Neutrophil (primary cell): ENCODE data around the gene ABHD2.

Source experiments
- H3K27ac ChIP-seq: fragments of 200-600 bp; sonication (generic); 2 replicates; pipeline ENCODE4 v1.5.1; 2016; ENCODE audit warnings: mild to moderate bottlenecking, moderate library complexity
- H3K27me3 ChIP-seq: fragments of 200-600 bp; sonication (generic); 2 replicates; pipeline ENCODE4 v1.6.0; 2016; ENCODE audit warnings: mild to moderate bottlenecking
- H3K36me3 ChIP-seq: fragments of 200-600 bp; sonication (generic); 2 replicates; pipeline ENCODE4 v1.5.1; 2017
- H3K4me1 ChIP-seq, 2 experiments: fragments of 200-600 bp in 1 of 2; sonication (generic) in 1 of 2; 1 replicate in 1 of 2; 2 replicates in 1 of 2; pipeline versions ENCODE4 v1.5.1 to v1.6.1; 2013 to 2016; ENCODE audit warnings: low read depth in 1 of 2, low read length in 1 of 2, mild to moderate bottlenecking in 1 of 2, moderate library complexity in 1 of 2; ENCODE audit not compliant: control insufficient read depth in 1 of 2, insufficient read depth in 1 of 2
- H3K4me3 ChIP-seq, 2 experiments: fragments of 200-600 bp in 1 of 2; sonication (generic) in 1 of 2; 1 replicate in 1 of 2; 2 replicates in 1 of 2; pipeline ENCODE4 v1.5.1; 2013 to 2016; ENCODE audit warnings: low read depth in 1 of 2, low read length in 1 of 2, mild to moderate bottlenecking in 1 of 2, moderate library complexity in 1 of 2
- H3K9me3 ChIP-seq: fragments of 200-600 bp; sonication (generic); 2 replicates; pipeline ENCODE4 v1.5.1; 2016
- TF ChIP-seq, protein P1 (sequence below): fragments of 200-600 bp; sonication (generic); IDR thresholded peaks from 2 replicates; pipeline ENCODE4 v1.5.1; 2016; ENCODE audit warnings: antibody characterized with exemption

Gene ABHD2

DNA sequence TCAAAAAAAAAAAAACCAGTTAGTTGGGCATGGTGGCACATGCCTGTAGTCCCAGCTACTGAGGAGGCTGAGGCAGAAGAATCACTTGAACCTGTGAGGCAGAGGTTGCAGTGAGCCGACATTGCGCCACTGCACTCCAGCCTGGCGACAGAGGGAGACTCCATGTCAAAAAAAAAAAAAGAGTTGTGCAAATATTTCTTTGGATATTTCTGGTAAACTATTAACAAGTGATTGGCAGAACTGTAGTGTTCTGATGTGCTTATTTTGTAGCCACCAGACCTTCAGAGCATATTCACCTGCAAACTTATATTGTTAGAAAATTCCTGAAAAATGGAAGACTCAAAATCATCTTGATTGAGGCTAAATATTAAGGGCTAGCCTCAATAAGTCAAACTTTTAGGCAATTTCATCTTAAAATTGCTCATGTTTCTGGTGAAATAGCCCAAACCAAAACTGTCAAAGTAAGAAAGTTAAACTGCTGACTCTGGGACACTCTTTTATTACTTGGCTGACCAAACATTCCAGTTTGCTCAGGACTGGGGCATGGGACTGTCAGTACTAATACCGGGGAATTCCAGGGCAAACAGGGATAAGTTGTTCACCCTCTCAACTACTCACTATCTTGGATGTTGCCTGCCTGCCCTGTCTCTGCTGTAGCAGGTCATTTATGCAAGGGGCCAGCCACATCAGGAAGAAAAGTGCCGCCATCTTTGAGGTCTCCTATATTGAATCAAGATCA lies 37.0 kb downstream of the ABHD2 start:
- Histone ChIP-seq H3K4me1 (peaks cover 26% of the 10 kb centered on the region in 2 experiments), H3K36me3 (peaks cover 75% of the 10 kb centered on the region), H3K9me3 (no peaks in the 10 kb centered on the region), H3K27ac (peak overlapping the region; percentile 96), H3K4me3 (no peak overlapping the region), H3K27me3 (no peaks in the 10 kb centered on the region)
- TF ChIP-seq, protein P1, sequence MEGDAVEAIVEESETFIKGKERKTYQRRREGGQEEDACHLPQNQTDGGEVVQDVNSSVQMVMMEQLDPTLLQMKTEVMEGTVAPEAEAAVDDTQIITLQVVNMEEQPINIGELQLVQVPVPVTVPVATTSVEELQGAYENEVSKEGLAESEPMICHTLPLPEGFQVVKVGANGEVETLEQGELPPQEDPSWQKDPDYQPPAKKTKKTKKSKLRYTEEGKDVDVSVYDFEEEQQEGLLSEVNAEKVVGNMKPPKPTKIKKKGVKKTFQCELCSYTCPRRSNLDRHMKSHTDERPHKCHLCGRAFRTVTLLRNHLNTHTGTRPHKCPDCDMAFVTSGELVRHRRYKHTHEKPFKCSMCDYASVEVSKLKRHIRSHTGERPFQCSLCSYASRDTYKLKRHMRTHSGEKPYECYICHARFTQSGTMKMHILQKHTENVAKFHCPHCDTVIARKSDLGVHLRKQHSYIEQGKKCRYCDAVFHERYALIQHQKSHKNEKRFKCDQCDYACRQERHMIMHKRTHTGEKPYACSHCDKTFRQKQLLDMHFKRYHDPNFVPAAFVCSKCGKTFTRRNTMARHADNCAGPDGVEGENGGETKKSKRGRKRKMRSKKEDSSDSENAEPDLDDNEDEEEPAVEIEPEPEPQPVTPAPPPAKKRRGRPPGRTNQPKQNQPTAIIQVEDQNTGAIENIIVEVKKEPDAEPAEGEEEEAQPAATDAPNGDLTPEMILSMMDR: no peak

- TF ChIP-seq, protein P1: no peak
- peaks cover 33 to 34% of the 10 kb centered on the region in 2 experiments for H3K4me1 ChIP-seq
- H3K27me3 ChIP-seq: no peaks in the 10 kb centered on the region
- peak overlapping the region; percentile 96 for H3K27ac ChIP-seq
- H3K9me3 ChIP-seq: no peaks in the 10 kb centered on the region
- peaks cover 69% of the 10 kb centered on the region for H3K36me3 ChIP-seq
- H3K4me3 ChIP-seq: no peak overlapping the region
Observed at GRCh38 chr15:89126009-89126408, 37.8 kb downstream of the ABHD2 start.

GRCh38 chr15:89127054-89127702 lies 38.9 kb downstream of the ABHD2 start:
- H3K4me3 ChIP-seq: no peak overlapping the region
- H3K27ac ChIP-seq: peak overlapping the region; percentile 96
- H3K36me3 ChIP-seq: peaks cover 57% of the 10 kb centered on the region
- no peaks in the 10 kb centered on the region for H3K27me3 ChIP-seq
- no peaks in the 10 kb centered on the region for H3K9me3 ChIP-seq
- TF ChIP-seq, protein P1: no peak
- peaks cover 45% of the 10 kb centered on the region in 2 experiments for H3K4me1 ChIP-seq

GRCh38 chr15:89128320-89129122 lies 40.3 kb downstream of the ABHD2 start:
- Histone ChIP-seq H3K4me3 (peak overlapping the region; percentile 2 to 41), H3K4me1 (peaks cover 58% of the 10 kb centered on the region in 2 experiments), H3K27me3 (no peaks in the 10 kb centered on the region), H3K27ac (peak overlapping the region; percentile 96), H3K36me3 (peaks cover 43% of the 10 kb centered on the region), H3K9me3 (no peaks in the 10 kb centered on the region)
- TF ChIP-seq, protein P1: peak; percentile 41

DNA sequence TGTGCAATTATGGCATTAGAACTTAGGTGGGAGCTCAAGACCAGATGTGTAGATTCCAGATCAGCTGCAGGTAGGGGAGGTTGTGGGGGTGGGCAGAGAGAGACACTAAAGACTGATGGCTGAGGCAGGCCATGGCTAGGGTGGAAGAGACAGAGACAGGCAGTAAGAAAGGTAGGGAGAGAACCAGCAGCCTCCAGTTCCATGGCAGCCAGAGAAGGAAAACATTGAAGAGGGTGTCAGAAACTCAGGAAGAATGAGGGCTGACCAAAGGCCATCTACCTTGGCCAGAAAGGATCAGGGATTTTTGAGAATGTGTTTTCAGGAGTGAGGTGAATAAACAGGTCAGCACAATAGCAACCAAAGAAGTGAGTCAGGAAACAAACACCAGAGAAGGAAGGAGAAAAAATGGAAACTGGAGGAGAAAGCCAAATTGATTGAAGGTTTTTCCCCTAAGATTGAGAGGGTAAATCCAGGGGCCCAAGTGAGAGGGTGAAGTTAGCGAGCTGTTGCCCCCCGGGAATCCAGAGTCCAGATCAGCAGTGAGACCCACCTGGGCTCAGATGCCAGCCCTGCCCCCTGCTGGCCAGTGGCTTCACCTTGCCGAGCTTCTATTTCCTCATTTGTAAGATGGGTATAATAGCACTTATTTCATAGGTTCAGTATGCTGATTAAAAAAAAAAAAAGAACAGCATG lies 41.0 kb downstream of the ABHD2 start:
- peak overlapping the region; percentile 96 for H3K27ac ChIP-seq

More for the DNA sequence above, 41.0 kb downstream of the ABHD2 start:
- Histone ChIP-seq H3K9me3 (no peaks in the 10 kb centered on the region), H3K27me3 (no peaks in the 10 kb centered on the region), H3K36me3 (peaks cover 36% of the 10 kb centered on the region), H3K4me1 (peaks cover 64 to 66% of the 10 kb centered on the region in 2 experiments), H3K4me3 (peak overlapping the region; percentile 2 to 41)
- TF ChIP-seq, protein P1: peak; percentile 74
